K562 (cell line): ENCODE measurements around the gene RMI1. TPM values are rescaled to one million over a fixed set of nuclear protein-coding genes. Genes with fewer than 3 reads are reported as not detected.

Experiments
- ATAC-seq: fragments of 200-7000 bp; cut with Tn5 transposase; 3 replicates; pipeline ENCODE4 v1.9.1; 2020; ENCODE audit warnings: moderate library complexity
- BruUV-seq: library from RNA; stranded (reverse); fragments of 400-500 nt; replicated peaks from 2 replicates; lab custom pipeline; 2021; lab: Mats Ljungman, UMichigan
- CTCF ChIA-PET: fragments of 300-600 bp; formaldehyde crosslinking; extraction: SDS; loops from one replicate; lab custom pipeline; 2021; ENCODE audit warnings: low intra/inter-chr PET ratio; lab: Yijun Ruan, JAX
- POLR2A ChIA-PET: fragments of 300-600, 350-650 bp; sonication (Branson Sonifier 250); formaldehyde crosslinking; extraction: SDS; loops from one replicate; lab custom pipeline; 2021; ENCODE audit warnings: antibody characterized with exemption, inconsistent platforms; lab: Yijun Ruan, JAX
- DNase-seq, 4 experiments: peaks; one replicate each; pipeline versions ENCODE4 v3.0.0 to v3.0.0-alpha.2; 2011 to 2018; ENCODE audit warnings: low spot score in 3 of 4, mixed read lengths in 3 of 4; ENCODE audit errors: extremely low read depth in 1 of 4
- FAIRE-seq: peaks from 2 replicates; lab custom pipeline; 2011; peaks lifted over from hg19 to GRCh38; lab: Jason Lieb, UNC
- H2AFZ ChIP-seq: 2 replicates; pipeline ENCODE4 v1.6.0; 2011; ENCODE audit warnings: low read depth, low read length, control low read depth, inconsistent platforms
- H3K27ac ChIP-seq: fragments of 200-600 bp; 3 replicates; pipeline ENCODE4 v1.8.0; 2011; ENCODE audit warnings: low read depth, mild to moderate bottlenecking, control low read depth, inconsistent platforms, low read length, moderate library complexity, mixed read lengths; ENCODE audit errors: extremely low read depth
- H3K27me3 ChIP-seq, 2 experiments: fragments of 300-600 bp in 1 of 2; 2 replicates in 1 of 2; 3 replicates in 1 of 2; pipeline versions ENCODE4 v1.6.0 to v1.8.0; 2011; ENCODE audit warnings: inconsistent platforms in 2 of 2, low read length in 2 of 2, mild to moderate bottlenecking in 1 of 2, mixed read lengths in 1 of 2, moderate library complexity in 1 of 2; ENCODE audit not compliant: control insufficient read depth in 2 of 2, insufficient read depth in 2 of 2
- H3K36me3 ChIP-seq: fragments of 300-600 bp; 3 replicates; pipeline ENCODE4 v1.8.0; 2011; ENCODE audit warnings: mild to moderate bottlenecking, low read length, inconsistent platforms; ENCODE audit not compliant: control insufficient read depth, insufficient read depth
- H3K4me1 ChIP-seq, 2 experiments: fragments of 200-600 bp in 1 of 2; replicated peaks in 1 of 2; 2 replicates in 1 of 2; 3 replicates in 1 of 2; pipeline versions ENCODE4 v1.5.1 to v1.8.0; 2011; ENCODE audit warnings: inconsistent platforms in 2 of 2, low read length in 2 of 2, mild to moderate bottlenecking in 1 of 2, mixed read lengths in 1 of 2, moderate library complexity in 1 of 2; ENCODE audit not compliant: control insufficient read depth in 2 of 2, insufficient read depth in 2 of 2
- H3K4me2 ChIP-seq: 2 replicates; pipeline ENCODE4 v1.6.1; 2011; ENCODE audit warnings: low read length, control low read depth, inconsistent platforms, mixed read lengths; ENCODE audit not compliant: insufficient read depth
- H3K4me3 ChIP-seq: fragments of 200-600 bp; sonication (generic), shearing (Covaris generic); 2 replicates; pipeline ENCODE4 v1.5.1; 2016; ENCODE audit warnings: control low read depth, inconsistent platforms
- H3K79me2 ChIP-seq: fragments of 200-600 bp; 3 replicates; pipeline ENCODE4 v1.8.0; 2011; ENCODE audit warnings: low read length, inconsistent platforms; ENCODE audit not compliant: control insufficient read depth, insufficient read depth
- H3K9ac ChIP-seq, 2 experiments: 2 replicates each; pipeline versions ENCODE4 v1.6.0 to v1.6.1; 2011; ENCODE audit warnings: low read depth in 2 of 2, low read length in 2 of 2, control low read depth in 1 of 2, inconsistent platforms in 1 of 2, mild to moderate bottlenecking in 1 of 2, mixed read lengths in 1 of 2; ENCODE audit not compliant: insufficient read depth in 1 of 2
- H3K9me1 ChIP-seq: one replicate; pipeline ENCODE4 v1.6.0; 2011; ENCODE audit warnings: inconsistent platforms, mild to moderate bottlenecking, low read length, moderate library complexity; ENCODE audit not compliant: control insufficient read depth, insufficient read depth
- H3K9me3 ChIP-seq: replicated peaks from 2 replicates; pipeline ENCODE4 v1.5.1; 2011; ENCODE audit warnings: low read depth, low read length, inconsistent platforms; ENCODE audit not compliant: control insufficient read depth, insufficient read depth
- H4K20me1 ChIP-seq: replicated peaks from 2 replicates; pipeline ENCODE4 v1.6.1; 2011; ENCODE audit warnings: low read length, inconsistent platforms, mixed read lengths; ENCODE audit not compliant: control insufficient read depth, insufficient read depth
- ARNT ChIP-seq, 2 experiments: fragments of 450-650 bp; IDR thresholded peaks; 2 replicates each; pipeline ENCODE4 v1.6.1; 2016; ENCODE audit warnings: mild to moderate bottlenecking in 1 of 2
- CCAR2 ChIP-seq: fragments of 200-400 bp; formaldehyde crosslinking; IDR thresholded peaks from 2 replicates; pipeline ENCODE4 v1.6.1; 2017; ENCODE audit warnings: mild to moderate bottlenecking, low read depth, low read length
- EGR1 ChIP-seq: fragments of 450-650 bp; conservative IDR thresholded peaks from 2 replicates; pipeline ENCODE4 v1.6.1; 2017; ENCODE audit warnings: mild to moderate bottlenecking
- GTF2A2 ChIP-seq: IDR thresholded peaks from 2 replicates; pipeline ENCODE4 v1.6.1; 2016; ENCODE audit warnings: mild to moderate bottlenecking, missing genetic modification characterization, missing compliant biosample characterization
- HEY1 ChIP-seq: fragments of 250-450 bp; sonication (Bioruptor Pico); IDR thresholded peaks from 2 replicates; pipeline ENCODE4 v1.5.0; 2020; ENCODE audit warnings: mild to moderate bottlenecking, moderate library complexity, borderline replicate concordance
- KLF13 ChIP-seq: fragments of 450-650 bp; IDR thresholded peaks from 2 replicates; pipeline ENCODE4 v1.6.1; 2016; ENCODE audit warnings: missing genetic modification characterization, low read depth, mild to moderate bottlenecking, missing compliant biosample characterization, moderate library complexity, borderline replicate concordance
- MYNN ChIP-seq, 2 experiments: sonication (generic); formaldehyde crosslinking in 1 of 2; IDR thresholded peaks; 2 replicates each; pipeline versions ENCODE4 v1.5.0 to v1.6.1; 2016 to 2020; ENCODE audit warnings: antibody characterized with exemption in 1 of 2, missing genetic modification reagents in 1 of 2
- RAD21 ChIP-seq, 2 experiments: fragments of 250-450 bp in 1 of 2; fragments of 450-650 bp in 1 of 2; sonication (Bioruptor Pico) in 1 of 2; formaldehyde crosslinking in 1 of 2; IDR thresholded peaks in 1 of 2; conservative IDR thresholded peaks in 1 of 2; 2 replicates each; pipeline versions ENCODE4 v1.4.0 to v1.8.0; 2020 to 2022; ENCODE audit warnings: mild to moderate bottlenecking in 2 of 2, moderate library complexity in 1 of 2
- SNIP1 ChIP-seq: fragments of 450-650 bp; IDR thresholded peaks from 2 replicates; pipeline ENCODE4 v1.7.1; 2017; ENCODE audit warnings: low read depth, mild to moderate bottlenecking
- SP2 ChIP-seq: IDR thresholded peaks from 2 replicates; pipeline ENCODE4 v1.6.1; 2011; ENCODE audit warnings: mild to moderate bottlenecking, low read depth, low read length, moderate library complexity; ENCODE audit not compliant: poor library complexity, severe bottlenecking; ENCODE audit errors: extremely low read depth
- STAT5A ChIP-seq: IDR thresholded peaks from 2 replicates; pipeline ENCODE4 v1.6.1; 2012; ENCODE audit warnings: low read length, inconsistent platforms, borderline replicate concordance
- TEAD2 ChIP-seq: fragments of 450-650 bp; IDR thresholded peaks from 2 replicates; pipeline ENCODE4 v1.6.1; 2016; ENCODE audit warnings: missing genetic modification characterization, control low read depth, missing compliant biosample characterization
- ZBED1 ChIP-seq: IDR thresholded peaks from 2 replicates; pipeline ENCODE4 v1.6.1; 2014
- ZNF561 ChIP-seq: fragments of 450-650 bp; formaldehyde crosslinking; conservative IDR thresholded peaks from 2 replicates; pipeline ENCODE4 v1.4.0; 2020; ENCODE audit warnings: mild to moderate bottlenecking, moderate library complexity
- ZNF695 ChIP-seq: fragments of 450-650 bp; formaldehyde crosslinking; IDR thresholded peaks from 2 replicates; pipeline ENCODE4 v1.4.0; 2020; ENCODE audit warnings: mild to moderate bottlenecking, moderate library complexity
- WGBS: fragments of 100-300 bp; shearing (Covaris generic); methylation state at CpG from one replicate; pipeline ENCODE4 v1.1.6; 2016; ENCODE audit warnings: low coverage, mixed read lengths; ENCODE audit not compliant: insufficient coverage; ENCODE audit errors: missing lambda C conversion rate; 5-methylcytosine and 5-hydroxymethylcytosine counted together
- in situ Hi-C: fragments of 300-500 bp; cut with MboI; formaldehyde crosslinking; loops from 4 replicates; pipeline ENCODE4 v1.15.0; 2018; ENCODE audit warnings: inconsistent platforms, mixed read lengths
- intact Hi-C: fragments of 100-400 bp; cut with micrococcal nuclease; formaldehyde crosslinking; loops from 2 replicates; pipeline ENCODE4 v1.14.2; 2022
- polyA plus RNA-seq, 8 experiments: library from polyadenylated mRNA; depleted of rRNA in 4 of 8; stranded (reverse) in 5 of 8; unstranded in 3 of 8; fragments of >200 nt; fragmentation: Nextera tagmentation in 2 of 8; fragmentation: Illumina TruSeq in 1 of 8; extraction: Ambion mirVana in 2 of 8; extraction: Trizol in 1 of 8; gene quantifications; 2 replicates each; pipeline versions ENCODE4 v1.2.1 to v1.2.3, GENCODE V29; 2011 to 2014; ENCODE audit warnings: inconsistent platforms in 1 of 8, missing spikeins in 1 of 8
- total RNA-seq, 7 experiments: library from RNA; depleted of rRNA in 6 of 7; stranded (reverse); fragments of >200 nt in 6 of 7; fragmentation: Illumina TruSeq in 2 of 7; extraction: Trizol in 2 of 7; gene quantifications; 2 replicates each; pipeline versions ENCODE4 v1.2.1 to v1.2.3, GENCODE V29; 2011 to 2021; ENCODE audit warnings: low replicate concordance in 1 of 7
- TF ChIP-seq, protein P1 (sequence below): sonication (generic); formaldehyde crosslinking; IDR thresholded peaks from 2 replicates; pipeline ENCODE4 v1.8.1; 2023; ENCODE audit warnings: mild to moderate bottlenecking, missing genetic modification reagents
- TF ChIP-seq, protein P2 (sequence below): sonication (generic); formaldehyde crosslinking; IDR thresholded peaks from 2 replicates; pipeline ENCODE4 v1.8.0; 2022; ENCODE audit warnings: missing genetic modification reagents, mild to moderate bottlenecking, borderline replicate concordance

The RMI1 gene
- total and polyA plus RNA-seq, 9 of the 15 experiments (the other 6 are each of a cell fraction or from before 2014, with no cell fraction given) = 3.0 to 17.4 (median 10.6) TPM

DNA sequence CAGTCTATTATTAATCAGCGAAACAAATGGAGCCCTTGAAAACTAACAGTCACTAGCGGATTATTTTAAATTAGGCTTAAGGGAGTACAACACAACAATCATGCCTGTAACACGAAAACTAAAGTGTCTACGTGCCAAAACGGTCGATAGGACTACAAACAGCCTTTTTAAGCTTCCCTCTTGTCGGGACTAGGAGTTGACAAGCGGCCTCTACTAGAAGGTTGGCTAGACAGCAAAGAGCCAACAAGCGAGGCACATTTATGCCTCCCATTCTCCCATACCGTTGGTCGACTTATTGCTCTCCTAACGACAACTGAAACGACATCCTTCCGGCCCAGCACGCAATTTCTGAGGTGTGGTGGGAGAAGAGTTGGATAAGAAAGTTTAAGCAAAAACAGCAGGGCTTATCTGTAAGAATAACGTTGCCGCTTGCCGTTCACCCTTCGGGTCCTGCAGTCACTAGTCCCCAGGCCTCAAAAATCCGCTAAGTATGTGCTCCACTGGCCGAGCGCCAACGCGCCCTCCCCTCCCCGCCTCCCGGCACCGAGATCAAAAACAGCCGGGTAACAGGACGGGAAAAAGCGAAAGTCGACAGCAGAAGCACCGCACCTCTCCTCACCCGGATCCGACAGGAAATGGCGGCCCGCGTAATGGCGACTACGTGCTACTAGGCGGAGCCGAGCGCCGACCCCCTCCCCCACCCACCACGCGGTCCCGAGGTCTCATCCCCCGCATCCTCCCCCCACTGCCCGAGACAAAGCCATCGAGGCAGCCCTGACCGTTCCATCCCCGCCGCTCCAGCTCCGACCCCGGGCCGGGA is 1.4 kb upstream of the RMI1 start:
- H3K4me1 ChIP-seq = 0 out of 5 replicates have a peak, but pooled peaks cover 0 to 2% of the 10 kb centered on the region in 2 experiments
- no peaks in the 10 kb centered on the region for H3K27me3 ChIP-seq
- under 1% methylated on average over 37 of the region's 55 CpGs for WGBS
- H2AFZ ChIP-seq = no peak overlapping the region
- TSS peak; percentile 36 for BruUV-seq
- CTCF ChIA-PET = no interaction called here
- peak overlapping the region; percentile 100 for H3K9ac ChIP-seq
- H3K4me2 ChIP-seq = peak overlapping the region; percentile 94
- intact Hi-C loops (no loop called here), in situ Hi-C loops (no loop called here)
- H4K20me1 ChIP-seq = peaks cover 24% of the 10 kb centered on the region
- peaks cover 97% of the 10 kb centered on the region for H3K79me2 ChIP-seq
- ATAC-seq (peak; percentile 61), DNase-seq (peak; percentile 49 to 87 (median 66)), FAIRE-seq (no peak)
- peak overlapping the region; percentile 74 for H3K4me3 ChIP-seq
- peak overlapping the region; percentile 100 for H3K27ac ChIP-seq
- no peaks in the 10 kb centered on the region for H3K9me1 ChIP-seq
- POLR2A ChIA-PET = interaction anchor here (1.1 to 1.8 kb wide), 8 partner anchors 7 to 23 kb away, joined by 5 to 16 read pairs (median 8); a partner anchor contains a TSS
- H3K9me3 ChIP-seq = no peaks in the 10 kb centered on the region
- peaks cover 51% of the 10 kb centered on the region for H3K36me3 ChIP-seq
- TF ChIP-seq TEAD2 (no peak), CCAR2 (no peak), EGR1 (0 out of 2 replicates have a peak, but pooled peaks have one; percentile 33), STAT5A (no peak), MYNN (IDR thresholded peaks at IDR 0.05) (no peak), MYNN (CRISPR knock-in tag; IDR thresholded peaks at IDR 0.05) (no peak), KLF13 (no peak), RAD21 (CRISPR knock-in tag; conservative IDR thresholded peaks at IDR 0.05 in 1 of 2, IDR thresholded peaks at IDR 0.05 in 1 of 2) (no peak), HEY1 (CRISPR knock-in tag) (no peak), SNIP1 (no peak), ZNF561 (CRISPR knock-in tag) (no peak), GTF2A2 (tag) (no peak), ZNF695 (no peak), ZBED1 (no peak), ARNT (IDR thresholded peaks at IDR 0.05) (no peak), SP2 (no peak)
- TF ChIP-seq, protein P1, sequence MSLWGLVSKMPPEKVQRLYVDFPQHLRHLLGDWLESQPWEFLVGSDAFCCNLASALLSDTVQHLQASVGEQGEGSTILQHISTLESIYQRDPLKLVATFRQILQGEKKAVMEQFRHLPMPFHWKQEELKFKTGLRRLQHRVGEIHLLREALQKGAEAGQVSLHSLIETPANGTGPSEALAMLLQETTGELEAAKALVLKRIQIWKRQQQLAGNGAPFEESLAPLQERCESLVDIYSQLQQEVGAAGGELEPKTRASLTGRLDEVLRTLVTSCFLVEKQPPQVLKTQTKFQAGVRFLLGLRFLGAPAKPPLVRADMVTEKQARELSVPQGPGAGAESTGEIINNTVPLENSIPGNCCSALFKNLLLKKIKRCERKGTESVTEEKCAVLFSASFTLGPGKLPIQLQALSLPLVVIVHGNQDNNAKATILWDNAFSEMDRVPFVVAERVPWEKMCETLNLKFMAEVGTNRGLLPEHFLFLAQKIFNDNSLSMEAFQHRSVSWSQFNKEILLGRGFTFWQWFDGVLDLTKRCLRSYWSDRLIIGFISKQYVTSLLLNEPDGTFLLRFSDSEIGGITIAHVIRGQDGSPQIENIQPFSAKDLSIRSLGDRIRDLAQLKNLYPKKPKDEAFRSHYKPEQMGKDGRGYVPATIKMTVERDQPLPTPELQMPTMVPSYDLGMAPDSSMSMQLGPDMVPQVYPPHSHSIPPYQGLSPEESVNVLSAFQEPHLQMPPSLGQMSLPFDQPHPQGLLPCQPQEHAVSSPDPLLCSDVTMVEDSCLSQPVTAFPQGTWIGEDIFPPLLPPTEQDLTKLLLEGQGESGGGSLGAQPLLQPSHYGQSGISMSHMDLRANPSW = no peak
- TF ChIP-seq, protein P2, sequence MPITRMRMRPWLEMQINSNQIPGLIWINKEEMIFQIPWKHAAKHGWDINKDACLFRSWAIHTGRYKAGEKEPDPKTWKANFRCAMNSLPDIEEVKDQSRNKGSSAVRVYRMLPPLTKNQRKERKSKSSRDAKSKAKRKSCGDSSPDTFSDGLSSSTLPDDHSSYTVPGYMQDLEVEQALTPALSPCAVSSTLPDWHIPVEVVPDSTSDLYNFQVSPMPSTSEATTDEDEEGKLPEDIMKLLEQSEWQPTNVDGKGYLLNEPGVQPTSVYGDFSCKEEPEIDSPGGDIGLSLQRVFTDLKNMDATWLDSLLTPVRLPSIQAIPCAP (CRISPR knock-in tag) = no peak
